Right ventricle myocardium inferior (tissue), 1 donor: ENCODE data around the gene KIZ. TPM values are rescaled to one million over a fixed set of nuclear protein-coding genes. Genes with fewer than 3 reads are reported as not detected.
A peak's percentile ranks its signal among the peaks of the same experiment; 100 is the strongest.
"Not testable (repeated sequence)": the region's sequence is repeated elsewhere in the genome, so short reads cannot be mapped to it uniquely, and the experiment has no call there.

Experiments
- ATAC-seq: fragments of 200-7000 bp; cut with Tn5 transposase; one replicate; pipeline ENCODE4 v1.9.1; 2020; ENCODE audit warnings: mild to moderate bottlenecking, moderate library complexity
- DNase-seq: peaks from one replicate; pipeline ENCODE4 v3.0.0; 2021; ENCODE audit errors: missing footprints
- intact Hi-C: fragments of 100-400 bp; cut with DNase I; formaldehyde crosslinking; loops from one replicate; pipeline ENCODE4 v1.11.0; 2022
- total RNA-seq: library from RNA; stranded (reverse); fragmentation: NEBNext Ultra II Directional; extraction: Animal tissue kit (Norgen Biotek cat#: 25700); gene quantifications from one replicate; pipeline ENCODE4 v1.2.1, GENCODE V29; 2021
- donor health status: DM: no; HTN: yes; CAD: no; lungs with severe emphysema.

KIZ gene
- total RNA-seq, 1 donor from 2014 or later, result 28.0 TPM

DNA sequence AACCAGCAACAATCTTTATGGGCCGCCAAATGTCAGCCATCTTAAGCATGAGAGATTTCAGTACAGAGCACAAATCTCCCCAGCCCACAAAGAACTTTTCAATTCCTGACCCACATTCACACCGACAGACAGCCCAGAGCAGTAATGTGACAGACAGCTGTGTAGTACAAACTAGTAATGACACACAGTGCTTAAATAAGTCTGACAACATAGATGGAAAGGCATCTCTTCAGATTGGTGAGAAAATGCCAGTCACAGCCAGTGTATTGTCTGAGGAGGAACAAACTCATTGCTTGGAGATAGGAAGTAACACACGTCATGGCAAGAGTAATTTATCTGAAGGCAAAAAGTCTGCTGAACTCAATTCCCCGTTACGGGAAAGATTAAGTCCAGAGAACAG is 36.0 kb downstream of the KIZ start:
- no peak for DNase-seq
- ATAC-seq, result no peak
- intact Hi-C loops, result no loop called here

DNA sequence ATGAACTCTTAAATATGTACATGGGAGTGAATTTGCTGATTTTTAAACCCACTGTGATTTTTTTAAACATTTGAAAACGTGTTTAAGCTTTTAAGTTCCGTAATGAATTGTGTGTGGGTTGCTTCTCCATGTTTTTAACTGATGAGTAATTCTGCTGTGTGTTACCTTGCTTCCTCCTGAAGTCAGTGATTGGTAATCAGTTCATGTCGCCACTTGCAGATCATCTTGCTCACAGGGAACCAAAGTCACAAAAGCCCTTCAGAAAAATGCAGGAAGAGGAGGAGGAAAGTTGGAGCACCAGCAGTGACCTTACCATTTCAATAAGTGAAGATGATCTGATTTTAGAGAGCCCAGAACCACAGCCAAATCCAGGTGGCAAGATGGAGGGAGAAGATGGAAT is 36.7 kb downstream of the KIZ start:
- intact Hi-C loops, result no loop called here
- DNase-seq (no peak), ATAC-seq (no peak)

DNA sequence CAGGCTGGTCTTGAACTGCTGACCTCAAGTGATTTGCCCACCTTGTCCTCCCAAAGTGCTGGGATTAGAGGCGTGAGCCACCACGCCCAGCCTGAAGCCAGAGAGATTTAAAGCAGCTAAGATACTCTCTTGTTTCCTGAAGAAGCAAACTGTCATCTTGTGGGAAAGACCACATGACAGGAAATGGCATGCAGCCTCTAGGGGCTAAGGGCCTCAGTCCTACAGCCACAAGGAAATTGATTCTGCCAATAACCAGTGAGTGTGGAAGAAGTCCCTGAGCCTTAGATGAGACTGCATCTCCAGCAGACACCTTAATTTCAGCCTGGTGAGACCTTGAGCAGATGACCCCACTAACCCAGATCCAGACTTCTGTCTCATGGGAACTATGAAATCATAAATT is 40.9 kb downstream of the KIZ start:
- DNase-seq, result no peak
- ATAC-seq, result no peak
- intact Hi-C loops, result no loop called here

DNA sequence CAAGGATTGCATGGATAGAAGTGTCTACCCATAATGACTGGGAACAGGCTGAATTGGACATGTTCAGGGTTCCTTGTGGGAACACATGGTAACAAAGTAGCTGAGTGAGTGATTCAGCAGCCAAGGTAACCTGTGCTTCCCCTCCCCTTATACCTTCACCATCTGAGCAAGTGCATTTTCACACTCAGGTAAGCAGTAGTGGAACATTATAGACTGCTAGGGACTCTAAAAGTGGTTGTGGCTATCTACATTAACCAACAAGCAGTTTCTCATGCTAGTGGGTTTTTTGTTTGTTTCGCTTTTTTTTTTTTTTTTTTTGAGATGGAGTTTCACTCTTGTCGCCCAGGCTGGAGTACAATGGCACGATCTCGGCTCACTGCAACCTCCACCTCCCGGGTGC is 41.4 kb downstream of the KIZ start:
- DNase-seq (no peak), ATAC-seq (no peak)
- intact Hi-C loops, result no loop called here

DNA sequence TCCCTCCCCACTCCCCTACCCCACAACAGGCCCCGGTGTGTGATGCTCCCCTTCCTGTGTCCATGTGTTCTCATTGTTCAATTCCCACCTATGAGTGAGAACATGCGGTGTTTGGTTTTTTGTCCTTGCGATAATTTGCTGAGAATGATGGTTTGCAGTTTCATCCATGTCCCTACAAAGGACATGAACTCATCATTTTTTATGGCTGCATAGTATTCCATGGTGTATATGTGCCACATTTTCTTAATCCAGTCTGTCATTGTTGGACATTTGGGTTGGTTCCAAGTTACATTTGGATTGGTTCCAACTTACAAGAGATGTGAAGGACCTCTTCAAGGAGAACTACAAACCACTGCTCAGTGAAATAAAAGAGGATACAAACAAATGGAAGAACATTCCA is 42.2 kb downstream of the KIZ start:
- intact Hi-C loops, ATAC-seq: not testable (repeated sequence)

DNA sequence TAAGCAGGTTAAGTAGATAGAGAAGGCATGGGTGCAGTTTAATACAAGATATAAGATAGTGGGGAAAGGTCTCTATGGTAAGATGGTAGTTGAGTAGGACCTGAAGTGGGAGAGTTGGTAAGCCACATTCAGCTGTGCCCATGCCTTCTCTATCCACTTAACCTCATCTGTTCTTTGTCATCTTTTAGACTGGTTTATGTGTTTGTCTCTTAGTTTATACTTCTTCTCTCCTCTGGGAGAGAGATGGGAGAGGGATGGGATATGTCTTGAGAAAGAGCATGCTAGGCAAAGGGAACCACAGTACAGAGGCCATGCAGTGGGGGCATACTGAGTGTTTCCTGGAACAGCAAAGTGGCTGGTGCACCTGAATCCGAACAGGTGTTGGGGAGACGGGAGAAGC is 46.7 kb downstream of the KIZ start:
- intact Hi-C loops, result no loop called here
- ATAC-seq (no peak), DNase-seq (no peak)

More for the DNA sequence above, 42.2 kb downstream of the KIZ start:
- DNase-seq, result not testable (repeated sequence)

DNA sequence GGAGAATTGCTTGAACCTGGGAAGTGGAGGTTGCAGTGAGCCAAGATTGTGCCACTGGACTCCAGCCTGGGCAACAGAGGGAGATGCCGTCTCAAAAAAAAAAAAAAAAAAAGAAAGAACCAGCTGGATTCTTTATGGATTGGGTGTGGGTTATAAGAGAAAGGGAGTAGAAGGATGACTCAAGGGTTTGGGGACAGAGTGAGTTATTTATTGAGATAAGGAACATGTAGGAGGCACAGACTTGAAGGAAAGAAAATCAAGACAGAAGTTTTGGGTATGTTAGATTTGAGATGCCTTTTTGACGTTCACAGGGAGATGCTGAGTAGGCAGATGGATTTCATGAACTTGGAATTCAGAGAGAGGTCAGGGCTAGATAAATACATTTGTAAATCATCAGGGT is 47.6 kb downstream of the KIZ start:
- DNase-seq (no peak), ATAC-seq (no peak)
- intact Hi-C loops, result no loop called here

DNA sequence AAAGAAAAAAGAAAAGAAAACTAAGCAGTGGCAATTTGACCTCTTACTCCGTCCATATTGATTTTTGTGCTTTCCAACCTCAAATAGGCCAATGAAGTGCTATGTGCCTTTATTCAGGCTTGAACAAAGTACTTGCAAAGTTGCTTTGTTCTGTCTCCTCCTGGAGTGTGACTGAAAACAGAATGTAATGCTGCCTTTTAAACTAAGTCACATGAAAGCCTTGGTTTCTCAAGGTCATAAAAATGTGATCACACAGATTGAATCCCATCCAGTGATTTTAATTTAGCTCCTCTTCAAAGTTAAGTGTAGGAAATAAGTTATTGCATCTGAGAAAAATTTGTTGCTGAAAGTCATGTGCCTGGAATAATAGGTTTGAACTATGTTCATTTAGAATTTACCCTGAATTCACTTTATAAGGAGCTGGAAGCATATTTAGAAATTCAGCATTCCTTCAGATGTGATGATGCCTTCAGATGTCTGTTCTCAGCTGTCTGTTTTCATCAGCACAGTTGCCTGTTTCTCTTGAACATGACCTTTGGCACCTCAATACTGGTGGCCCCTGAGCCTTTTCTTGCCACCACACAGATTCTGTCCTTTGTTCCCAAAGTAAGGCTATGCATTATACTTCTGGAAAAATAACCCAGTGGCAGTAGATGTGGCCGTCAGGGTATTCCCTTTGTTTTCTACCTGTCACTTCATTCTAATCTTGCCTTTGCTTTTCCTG is 48.8 kb downstream of the KIZ start:
- intact Hi-C loops, result no loop called here
- no peak for DNase-seq
- no peak for ATAC-seq

DNA sequence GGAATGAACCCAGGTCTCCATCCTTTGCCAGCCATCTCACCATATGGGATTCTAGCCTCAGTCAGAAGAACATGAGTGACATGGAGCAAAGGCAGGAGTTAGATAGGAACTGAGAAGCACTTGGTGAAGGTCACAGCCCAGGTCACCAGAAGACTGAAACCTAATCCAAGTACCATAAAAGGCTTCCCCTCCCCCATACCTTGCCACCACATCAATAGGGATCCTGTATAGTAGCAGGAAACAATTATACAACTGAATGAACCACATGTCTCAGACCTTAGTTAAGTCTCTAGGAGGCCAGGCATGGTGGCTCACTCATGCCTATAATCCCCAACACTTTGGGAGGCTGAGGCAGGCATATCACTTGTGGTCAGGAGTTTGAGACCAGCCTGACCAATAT is 49.6 kb downstream of the KIZ start:
- ATAC-seq (no peak), DNase-seq (no peak)
- intact Hi-C loops, result no loop called here

DNA sequence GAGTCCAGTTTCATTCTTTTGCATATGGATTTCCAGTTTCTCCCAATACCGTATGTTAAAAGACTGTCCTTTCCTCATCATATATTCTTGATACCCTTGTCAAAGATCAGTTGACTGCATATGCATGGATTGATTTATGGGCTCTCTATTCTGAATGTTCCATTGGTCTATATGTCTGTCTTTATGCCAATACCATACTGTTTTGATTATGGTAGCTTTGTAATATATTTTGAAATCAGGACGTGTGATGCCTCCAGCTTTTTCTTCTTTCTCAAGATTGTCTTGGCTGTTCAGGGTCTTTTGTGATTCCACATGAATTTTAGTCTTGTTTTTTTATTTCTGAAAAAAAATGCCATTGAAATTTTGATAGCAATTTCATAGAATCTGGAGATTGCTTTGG is 51.9 kb downstream of the KIZ start:
- DNase-seq, result no peak
- ATAC-seq, result no peak
- intact Hi-C loops, result no loop called here

DNA sequence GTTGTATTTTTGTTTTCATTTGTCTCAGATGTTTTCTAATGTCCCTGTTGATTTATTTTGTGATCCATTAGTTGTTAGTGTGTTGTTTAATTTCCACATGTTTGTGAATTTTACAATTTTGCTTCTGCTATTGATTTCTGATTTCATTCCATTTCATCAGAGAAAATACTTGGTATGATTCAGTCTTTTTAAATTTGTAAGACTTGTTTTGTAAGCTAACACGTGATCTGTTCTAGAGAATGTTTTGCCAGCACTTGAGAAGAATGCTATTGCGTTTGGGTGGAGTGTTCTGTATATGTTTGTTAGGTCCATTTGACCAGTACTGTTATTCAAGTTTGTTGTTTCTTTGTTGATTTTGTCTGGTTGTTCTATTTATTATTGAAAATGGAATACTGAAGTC is 53.9 kb downstream of the KIZ start:
- ATAC-seq (no peak), DNase-seq (no peak)
- intact Hi-C loops, result no loop called here

DNA sequence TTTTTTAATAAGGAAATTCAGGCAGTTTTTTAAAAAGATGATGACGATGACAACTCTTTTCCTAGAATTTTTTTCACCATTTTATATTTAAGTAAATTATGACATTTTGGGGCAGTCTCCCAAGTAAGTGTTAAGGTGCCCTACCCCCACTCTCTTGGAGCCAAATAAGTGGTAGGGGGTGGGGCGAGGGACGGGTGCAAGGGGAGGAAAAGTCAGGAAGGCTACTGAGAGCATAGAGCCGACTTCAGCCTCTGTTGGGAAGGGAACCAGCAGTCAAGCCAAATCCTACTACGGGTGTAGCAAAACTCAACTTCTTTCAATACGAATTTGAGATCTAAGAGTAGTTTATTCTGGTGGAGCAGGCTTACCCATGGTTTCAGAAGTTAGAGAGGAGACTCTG is 54.4 kb downstream of the KIZ start:
- intact Hi-C loops, result no loop called here
- ATAC-seq, result no peak
- no peak for DNase-seq

DNA sequence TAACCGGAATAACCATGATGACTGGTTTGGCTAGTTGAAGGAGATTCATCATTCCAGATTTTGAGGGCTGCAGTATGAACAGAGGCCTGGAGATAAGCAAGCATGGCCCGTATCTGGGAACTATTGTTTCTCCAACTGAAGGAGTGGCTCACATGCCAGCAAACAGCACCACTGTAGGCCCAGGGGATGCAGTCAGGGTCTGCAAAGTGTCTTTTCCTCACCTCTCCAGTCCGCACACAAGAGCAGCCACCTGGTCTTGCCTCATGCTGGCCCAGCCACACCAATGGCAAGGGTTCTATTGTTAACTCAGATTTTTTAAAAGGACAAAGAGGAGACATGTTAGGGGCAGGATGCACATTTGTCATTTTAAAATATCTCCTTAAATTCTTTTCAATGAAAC is 55.1 kb downstream of the KIZ start:
- no peak for ATAC-seq

DNA sequence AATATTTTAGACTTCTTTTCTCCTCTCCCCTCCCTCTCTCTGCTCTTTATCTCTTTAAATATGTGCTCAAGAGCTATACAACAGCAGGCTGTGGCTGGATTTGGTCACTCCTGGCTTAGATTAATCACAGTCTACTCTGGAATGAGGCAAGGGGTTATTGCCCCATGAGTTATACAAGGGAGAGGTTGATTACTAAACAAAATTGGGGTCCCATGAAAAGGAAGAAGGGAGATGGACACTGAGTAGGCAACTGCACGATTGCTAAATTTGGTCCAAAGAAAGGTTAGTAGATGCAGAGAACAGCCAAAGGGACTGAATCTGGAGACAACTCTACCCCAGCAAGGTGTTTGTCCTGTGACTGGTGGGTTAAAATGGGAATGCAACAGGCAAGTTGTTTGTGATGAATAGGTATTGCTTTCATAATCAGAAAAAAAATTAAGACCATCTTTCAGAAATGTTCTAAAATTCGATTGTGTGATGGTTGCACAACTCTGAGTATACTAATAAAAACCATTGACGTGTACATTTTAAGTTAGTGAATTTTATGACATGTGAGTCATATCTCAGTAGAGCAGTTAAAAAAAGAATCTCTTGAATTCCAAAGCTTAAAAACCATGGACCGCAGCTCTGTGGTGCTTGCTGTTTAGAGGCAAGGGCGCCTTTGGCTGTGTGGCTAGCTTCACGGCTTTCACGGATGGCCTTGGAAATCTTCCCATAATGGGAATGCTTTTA is 57.1 kb downstream of the KIZ start:
- intact Hi-C loops, result no loop called here
- DNase-seq (no peak), ATAC-seq (peak; percentile 48)

More for the DNA sequence above, 55.1 kb downstream of the KIZ start:
- no peak for DNase-seq
- intact Hi-C loops, result no loop called here

DNA sequence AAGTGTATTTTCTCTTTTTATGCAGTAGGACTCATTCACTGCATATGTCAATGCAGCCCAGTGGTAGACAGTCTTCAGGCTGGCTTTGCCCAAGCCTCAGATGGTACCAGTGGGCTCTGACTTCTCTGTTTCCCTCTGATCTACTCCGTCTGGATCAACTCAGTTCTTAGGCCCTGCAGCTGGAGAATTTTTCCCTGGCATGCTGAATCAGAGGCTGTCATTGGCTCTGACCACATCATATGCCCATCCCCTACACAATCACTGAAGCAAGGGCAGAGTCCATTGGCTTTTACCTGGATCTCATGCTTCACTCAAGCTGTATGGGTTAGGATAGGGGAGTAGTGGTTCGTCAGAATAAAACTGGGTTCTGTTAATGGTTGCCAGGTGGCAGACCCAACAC is 57.8 kb downstream of the KIZ start:
- intact Hi-C loops, result no loop called here
- no peak for DNase-seq
- ATAC-seq, result no peak

DNA sequence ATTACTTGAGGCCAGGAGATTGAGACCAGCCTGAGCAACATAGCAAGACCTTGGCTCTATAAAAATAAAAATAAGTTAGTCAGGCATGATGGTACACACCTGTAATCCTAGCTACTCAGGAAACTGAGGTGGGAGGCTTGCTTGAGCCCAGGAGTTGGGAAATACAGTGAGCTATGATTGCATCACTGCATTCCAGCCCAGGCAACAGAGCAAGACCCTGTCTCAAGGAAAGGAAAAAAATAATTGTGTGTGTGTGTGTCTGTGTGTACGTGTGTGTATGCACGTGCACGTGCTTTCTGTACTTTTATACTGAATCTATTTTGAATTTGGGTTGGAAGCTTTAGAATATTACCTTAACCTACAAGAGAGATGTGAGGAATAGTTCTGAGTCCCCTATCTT is 58.9 kb downstream of the KIZ start:
- DNase-seq, result no peak
- no peak for ATAC-seq
- intact Hi-C loops, result no loop called here

DNA sequence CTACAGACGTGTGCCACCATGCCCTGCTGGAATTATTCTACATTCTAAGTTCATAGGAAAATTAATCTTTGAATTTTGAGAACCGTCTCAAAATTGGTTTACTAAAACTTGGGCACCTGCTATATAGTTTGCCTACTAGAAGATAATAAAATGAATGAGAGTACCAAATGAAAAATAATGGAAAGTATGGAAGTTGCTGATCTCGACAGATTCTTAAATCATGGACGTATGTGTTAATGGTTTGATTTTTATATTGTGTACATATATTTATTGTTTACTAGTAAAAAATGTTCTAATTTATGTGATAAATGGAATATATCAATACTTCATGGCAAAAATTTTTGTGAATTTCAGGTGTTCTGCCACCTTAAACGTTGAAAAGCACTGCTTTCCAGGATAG is 60.0 kb downstream of the KIZ start:
- no peak for ATAC-seq
- DNase-seq, result no peak
- intact Hi-C loops, result no loop called here

DNA sequence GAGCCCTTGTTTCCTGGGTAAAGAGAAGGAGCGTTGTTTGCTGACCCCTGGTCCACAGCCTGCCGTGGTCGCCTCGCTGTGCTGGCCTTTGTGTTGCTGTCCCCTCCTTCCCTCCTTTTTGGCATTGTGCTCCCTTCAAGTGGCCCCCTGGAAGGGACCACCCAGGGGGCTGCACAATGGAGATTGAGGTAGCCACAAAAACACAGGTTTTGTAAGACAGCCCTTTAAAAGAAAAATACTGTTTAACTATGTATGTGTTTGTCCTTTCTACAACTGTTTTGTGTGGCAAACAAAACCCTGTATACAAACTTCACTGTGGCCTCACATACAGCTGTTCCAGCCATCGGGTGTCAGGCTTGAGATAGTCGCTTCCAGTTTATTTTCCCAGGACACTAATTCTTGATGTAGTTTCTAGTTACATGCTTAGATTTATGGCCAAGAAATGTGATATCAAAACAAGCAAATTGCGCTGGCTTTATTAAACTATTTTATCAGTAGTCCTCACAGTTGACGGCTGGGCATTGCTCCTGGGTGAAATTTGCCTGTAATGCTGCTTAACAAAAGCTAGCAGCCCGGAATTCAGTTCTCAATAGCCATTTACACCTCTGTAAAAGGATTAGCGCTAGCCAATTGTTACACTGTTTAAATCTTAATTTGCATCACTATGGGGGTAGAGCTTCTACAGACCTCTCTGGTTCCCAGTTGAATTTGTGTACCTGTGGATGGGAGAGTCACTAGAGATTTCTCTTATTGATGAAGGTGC is 64.1 kb downstream of the KIZ start:
- DNase-seq (no peak), ATAC-seq (no peak)
- intact Hi-C loops, result no loop called here

DNA sequence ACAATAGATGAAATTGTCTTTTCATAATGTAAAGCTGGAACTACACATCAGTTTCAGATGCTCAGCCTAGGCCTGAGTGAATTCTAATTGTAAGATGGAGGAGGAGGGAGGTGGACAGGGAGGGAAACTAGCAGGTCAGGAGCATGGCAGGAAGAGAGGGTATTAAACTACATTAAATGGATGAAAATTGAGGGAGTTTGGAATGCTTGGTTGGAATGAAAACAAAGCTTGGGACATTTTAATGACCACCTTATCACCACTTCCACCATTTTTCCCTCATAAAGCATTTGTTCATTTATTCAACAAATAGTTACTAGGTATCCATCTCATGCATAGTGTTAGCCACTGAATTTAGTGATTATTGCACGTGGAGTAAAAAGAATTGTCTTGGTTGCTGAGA is 65.0 kb downstream of the KIZ start:
- ATAC-seq (no peak), DNase-seq (no peak)
- intact Hi-C loops, result no loop called here

DNA sequence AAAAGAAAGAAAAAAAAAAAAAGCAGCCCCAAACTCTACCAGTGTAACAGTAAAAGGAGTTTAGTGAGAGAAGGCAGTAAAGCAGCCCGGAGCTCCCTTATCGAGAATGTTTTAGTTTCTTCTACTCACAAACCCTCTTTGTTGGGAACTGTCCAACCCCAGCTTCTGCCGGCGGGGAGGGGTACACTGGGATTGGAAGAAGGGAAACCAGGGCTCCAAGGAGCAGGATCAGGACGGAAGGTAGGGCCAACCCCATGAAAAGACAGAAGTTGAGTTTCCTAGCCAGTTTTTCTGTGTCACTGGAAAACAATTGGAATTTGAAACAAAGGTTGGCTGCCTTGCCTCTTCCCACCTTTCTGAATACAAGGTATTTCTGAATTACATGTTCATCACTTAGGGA is 66.0 kb downstream of the KIZ start:
- ATAC-seq (no peak), DNase-seq (no peak)
- intact Hi-C loops, result no loop called here
